ENCODE measurements around the gene ZNF730. TPM values are rescaled to one million over a fixed set of nuclear protein-coding genes. Genes with fewer than 3 reads are reported as not detected.
"Not testable (repeated sequence)": the region's sequence is repeated elsewhere in the genome, so short reads cannot be mapped to it uniquely, and the experiment has no call there.

ZNF730 gene
- total and polyA plus RNA-seq, 10 donors: 0.02 to 1.4 (median 0.55) TPM; not detected in 2

GRCh38 chr19:23145617-23146415 is 29.0 kb downstream of the ZNF730 start:
- Histone ChIP-seq H3K4me1 (no peaks in the 10 kb centered on the region), H3K36me3 (no peaks in the 10 kb centered on the region), H3K27ac (no peak overlapping the region), H3K4me3 (no peak overlapping the region), H3K27me3 (replicated peaks in 1 of 7) (no peaks in the 10 kb centered on the region), H3K9me3 (peaks cover 13 to 100% (median 96%) of the 10 kb centered on the region in 8 donors)
- WGBS, 5 donors: 87 to 97% (median 90%) methylated on average over 3 of the region's 3 CpGs
- intact Hi-C loops (cut with DNase I; ENCODE audit: low total_unique reads): no loop called here
- no peak for DNase-seq
- TF ChIP-seq POLR2A (IDR thresholded peaks at IDR 0.05) (no peak), CTCF (IDR thresholded peaks at IDR 0.05 in 8 of 11, conservative IDR thresholded peaks at IDR 0.05 in 3 of 11) (no peak), POLR2AphosphoS5 (IDR thresholded peaks at IDR 0.05) (no peak)

- Histone ChIP-seq H3K4me1 (no peaks in the 10 kb centered on the region), H3K36me3 (no peaks in the 10 kb centered on the region), H3K9me3 (peaks cover 0 to 68% (median 42%) of the 10 kb centered on the region in 8 donors), H3K4me3 (no peak overlapping the region), H3K27me3 (replicated peaks in 1 of 7) (no peaks in the 10 kb centered on the region), H3K27ac (no peak overlapping the region)
- TF ChIP-seq CTCF (IDR thresholded peaks at IDR 0.05 in 8 of 11, conservative IDR thresholded peaks at IDR 0.05 in 3 of 11) (no peak), POLR2AphosphoS5 (IDR thresholded peaks at IDR 0.05) (no peak), POLR2A (IDR thresholded peaks at IDR 0.05) (no peak)
- 95 to 98% (median 96%) methylated on average over 7 to 23 of the region's 23 CpGs for WGBS, 5 donors
- DNase-seq: no peak
- intact Hi-C loops (cut with DNase I; ENCODE audit: low total_unique reads): no loop called here
These were observed 43.9 kb downstream of the ZNF730 start for GRCh38 chr19:23160766-23161165.

- H3K4me3 ChIP-seq; H3K27me3 ChIP-seq (replicated peaks in 1 of 7); H3K4me1 ChIP-seq; H3K36me3 ChIP-seq; H3K27ac ChIP-seq; intact Hi-C loops (cut with DNase I; ENCODE audit: low total_unique reads); DNase-seq: not testable (repeated sequence)
- peaks cover 0 to 49% (median 20%) of the 10 kb centered on the region in 8 donors for H3K9me3 ChIP-seq
- WGBS, 5 donors: 18 to 32% (median 24%) methylated on average over 9 of the region's 9 CpGs
These were observed 51.5 kb downstream of the ZNF730 start for GRCh38 chr19:23168286-23168685.

- peaks cover 0 to 77% (median 19%) of the 10 kb centered on the region in 8 donors for H3K9me3 ChIP-seq
- intact Hi-C loops (cut with DNase I; ENCODE audit: low total_unique reads): no loop called here
- no peaks in the 10 kb centered on the region for H3K36me3 ChIP-seq
- DNase-seq: no peak
- H3K27ac ChIP-seq: no peak overlapping the region
- no peak overlapping the region for H3K4me3 ChIP-seq
- TF ChIP-seq POLR2A (IDR thresholded peaks at IDR 0.05): no peak
- no peak for TF ChIP-seq POLR2AphosphoS5 (IDR thresholded peaks at IDR 0.05)
- no peak for TF ChIP-seq CTCF (IDR thresholded peaks at IDR 0.05 in 8 of 11, conservative IDR thresholded peaks at IDR 0.05 in 3 of 11)
- H3K4me1 ChIP-seq: no peaks in the 10 kb centered on the region
- H3K27me3 ChIP-seq (replicated peaks in 1 of 7): no peaks in the 10 kb centered on the region
- 73 to 82% (median 78%) methylated on average over 11 of the region's 11 CpGs for WGBS, 5 donors
These were observed 66.4 kb downstream of the ZNF730 start for GRCh38 chr19:23183251-23183650.

Data from spleen (tissue), 11 donors.